HG02678 (cell line): Measurements from ENCODE around the gene UNC13C.

Source experiments
- ATAC-seq: cut with Tn5 transposase; IDR thresholded peaks from one replicate; pipeline ENCODE4 v1.9.1; 2021; ENCODE audit warnings: mild to moderate bottlenecking, moderate library complexity; ENCODE audit not compliant: unreplicated experiment

UNC13C gene

GRCh38 chr15:54017251-54017650 lies 39.0 kb downstream of the UNC13C start:
- ATAC-seq = no peak

- no peak for ATAC-seq
Observed at GRCh38 chr15:54017959-54018358, 39.7 kb downstream of the UNC13C start.

- ATAC-seq = no peak
Observed at GRCh38 chr15:54026258-54026657, 48.0 kb downstream of the UNC13C start.

GRCh38 chr15:54026891-54027290 lies 48.6 kb downstream of the UNC13C start:
- no peak for ATAC-seq

- no peak for ATAC-seq
Observed at GRCh38 chr15:54029081-54029480, 50.8 kb downstream of the UNC13C start.

- no peak for ATAC-seq
Observed at GRCh38 chr15:54032066-54032465, 53.8 kb downstream of the UNC13C start.

- no peak for ATAC-seq
Observed at GRCh38 chr15:54033356-54033860, 55.2 kb downstream of the UNC13C start.

GRCh38 chr15:54033869-54034458 lies 55.7 kb downstream of the UNC13C start:
- no peak for ATAC-seq

GRCh38 chr15:54035616-54036015 lies 57.4 kb downstream of the UNC13C start:
- ATAC-seq = no peak

GRCh38 chr15:54045397-54045796 lies 67.2 kb downstream of the UNC13C start:
- ATAC-seq = no peak

- ATAC-seq = no peak
Observed at GRCh38 chr15:54046093-54046492, 67.9 kb downstream of the UNC13C start.

- no peak for ATAC-seq
Observed at GRCh38 chr15:54064365-54064764, 86.1 kb downstream of the UNC13C start.

- no peak for ATAC-seq
Observed at GRCh38 chr15:54066403-54066802, 88.2 kb downstream of the UNC13C start.

GRCh38 chr15:54082836-54083492 lies 104.7 kb downstream of the UNC13C start:
- peak; percentile 44 for ATAC-seq

GRCh38 chr15:54083501-54083900 lies 105.3 kb downstream of the UNC13C start:
- ATAC-seq = no peak

- no peak for ATAC-seq
Observed at GRCh38 chr15:54083991-54084390, 105.8 kb downstream of the UNC13C start.

GRCh38 chr15:54088837-54089236 lies 110.6 kb downstream of the UNC13C start:
- no peak for ATAC-seq

GRCh38 chr15:54089776-54090175 lies 111.5 kb downstream of the UNC13C start:
- no peak for ATAC-seq

GRCh38 chr15:54091651-54092050 lies 113.4 kb downstream of the UNC13C start:
- no peak for ATAC-seq

GRCh38 chr15:54094661-54095060 lies 116.4 kb downstream of the UNC13C start:
- no peak for ATAC-seq

- ATAC-seq = no peak
Observed at GRCh38 chr15:54097019-54097418, 118.8 kb downstream of the UNC13C start.

GRCh38 chr15:54099010-54099409 lies 120.8 kb downstream of the UNC13C start:
- no peak for ATAC-seq
